GM18873 (cell line): Measurements from ENCODE around the gene STEAP1B.

Source experiments
- ATAC-seq: cut with Tn5 transposase; IDR thresholded peaks from one replicate; pipeline ENCODE4 v1.9.1; 2021; ENCODE audit warnings: mild to moderate bottlenecking, moderate library complexity, moderate number of reproducible peaks; ENCODE audit not compliant: unreplicated experiment, low FRiP score

STEAP1B gene

GRCh38 chr7:22378199-22378980 lies 121.6 kb downstream of the STEAP1B start:
- ATAC-seq, result no peak

DNA sequence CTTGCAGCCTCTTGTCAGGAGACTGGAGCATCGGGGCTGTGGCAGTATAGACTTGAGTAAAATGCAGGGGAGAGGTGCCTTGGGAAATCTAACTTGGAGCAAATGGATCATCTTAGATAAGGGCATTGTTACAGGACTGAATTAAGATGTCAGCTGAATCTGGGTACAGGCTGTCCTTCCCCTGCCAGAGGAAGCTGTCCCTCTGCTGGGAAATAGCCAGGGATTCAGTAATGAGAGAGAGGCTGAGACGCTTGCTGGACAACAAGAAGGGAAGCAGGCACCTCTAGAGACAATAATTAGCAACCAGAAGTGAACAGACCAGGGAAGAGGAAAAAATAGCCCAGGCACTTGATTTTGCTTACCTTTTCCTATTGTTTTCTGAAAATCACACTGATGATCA lies 122.3 kb downstream of the STEAP1B start:
- ATAC-seq, result no peak

- ATAC-seq, result no peak
These were observed 124.5 kb downstream of the STEAP1B start for GRCh38 chr7:22375359-22376048.

DNA sequence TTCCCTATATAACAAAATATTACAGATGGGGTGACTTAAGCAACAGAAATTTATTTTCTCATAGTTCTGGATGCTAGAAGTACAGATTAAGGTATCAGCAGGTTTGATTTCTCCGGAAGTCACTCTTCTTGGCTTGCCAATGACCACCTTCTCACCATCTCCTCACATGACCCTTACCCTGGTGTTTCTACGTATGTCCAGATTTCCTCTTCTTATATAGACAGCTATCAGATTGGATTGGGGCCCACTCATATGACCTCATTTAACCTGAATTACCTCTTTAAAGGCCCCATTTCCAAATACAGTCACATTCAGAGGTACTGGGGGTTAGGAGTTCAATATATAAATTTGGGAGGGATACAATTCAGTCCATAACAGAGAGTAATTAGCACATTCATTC lies 126.1 kb downstream of the STEAP1B start:
- no peak for ATAC-seq

DNA sequence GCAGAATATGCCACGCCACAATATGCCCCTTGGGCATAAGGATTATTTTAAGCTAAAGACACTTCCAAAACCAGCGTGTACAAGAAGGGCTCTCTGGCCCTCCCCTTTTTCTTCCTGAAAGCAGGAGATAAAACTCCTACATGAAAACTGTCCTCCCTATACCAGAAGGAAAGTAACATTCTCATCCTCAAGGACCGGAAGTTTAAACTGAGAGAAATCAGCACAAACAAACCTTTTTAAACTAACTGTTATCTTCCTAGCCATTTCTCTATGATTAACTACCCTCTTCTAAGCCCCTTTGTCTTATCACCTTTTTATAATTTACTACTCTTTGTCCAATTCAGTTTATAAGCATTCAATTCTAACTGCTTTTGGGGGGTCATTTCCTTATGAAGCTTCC lies 126.6 kb downstream of the STEAP1B start:
- ATAC-seq, result no peak

- ATAC-seq, result no peak
These were observed 127.1 kb downstream of the STEAP1B start for GRCh38 chr7:22372863-22373262.

GRCh38 chr7:22371878-22372277 lies 128.1 kb downstream of the STEAP1B start:
- no peak for ATAC-seq
